Endothelial cell of umbilical vein (primary cell): Measurements from ENCODE around the gene CXCR6. TPM values are rescaled to one million over a fixed set of nuclear protein-coding genes. Genes with fewer than 3 reads are reported as not detected.

Source experiments
- BruUV-seq: library from RNA; stranded (reverse); fragments of 400-500 nt; replicated peaks from 2 replicates; lab custom pipeline; 2021; lab: Mats Ljungman, UMichigan
- CTCF ChIA-PET: fragments of 300-600, 350-600 bp; sonication (Branson Sonifier 250); formaldehyde crosslinking; loops from one replicate; lab custom pipeline; 2021; ENCODE audit warnings: antibody characterized with exemption, inconsistent platforms; lab: Charles Lee
- POLR2A ChIA-PET: fragments of 300-600, 350-600 bp; sonication (Branson Sonifier 250); formaldehyde crosslinking; loops from one replicate; lab custom pipeline; 2021; ENCODE audit warnings: antibody characterized with exemption, inconsistent platforms; lab: Charles Lee
- DNase-seq: peaks from one replicate; pipeline ENCODE4 v3.0.0-alpha.2; 2011; ENCODE audit warnings: low read depth, low spot score
- FAIRE-seq: peaks from 2 replicates; lab custom pipeline; 2011; peaks lifted over from hg19 to GRCh38; lab: Jason Lieb, UNC
- H2AFZ ChIP-seq: 2 replicates; pipeline ENCODE4 v1.6.0; 2012; ENCODE audit warnings: low read depth, low read length, control low read depth, inconsistent platforms
- H3K27ac ChIP-seq: 2 replicates; pipeline ENCODE4 v1.5.1; 2011; ENCODE audit warnings: low read depth, mild to moderate bottlenecking, control low read depth, low read length, moderate library complexity; ENCODE audit not compliant: insufficient read depth
- H3K27me3 ChIP-seq, 2 experiments: 2 replicates each; pipeline versions ENCODE4 v1.6.0 to v1.6.1; 2011; ENCODE audit warnings: low read length in 2 of 2, mixed read lengths in 1 of 2; ENCODE audit not compliant: control insufficient read depth in 2 of 2, insufficient read depth in 2 of 2
- H3K36me3 ChIP-seq, 2 experiments: 2 replicates in 1 of 2; 3 replicates in 1 of 2; pipeline ENCODE4 v1.5.1; 2011; ENCODE audit warnings: low read length in 2 of 2, mild to moderate bottlenecking in 1 of 2, moderate library complexity in 1 of 2; ENCODE audit not compliant: control insufficient read depth in 2 of 2, insufficient read depth in 2 of 2; ENCODE audit errors: extremely low read depth in 1 of 2
- H3K4me1 ChIP-seq: 3 replicates; pipeline ENCODE4 v1.5.1; 2011; ENCODE audit warnings: mild to moderate bottlenecking, low read length; ENCODE audit not compliant: control insufficient read depth, insufficient read depth; ENCODE audit errors: extremely low read depth
- H3K4me2 ChIP-seq: 2 replicates; pipeline ENCODE4 v1.6.1; 2011; ENCODE audit warnings: low read length, control low read depth, mixed read lengths; ENCODE audit not compliant: insufficient read depth
- H3K4me3 ChIP-seq, 3 experiments: fragments of 200-600 bp in 1 of 3; sonication (generic), shearing (Covaris generic) in 1 of 3; replicated peaks in 1 of 3; 2 replicates each; pipeline ENCODE4 v1.5.1; 2011 to 2016; ENCODE audit warnings: control low read depth in 3 of 3, low read length in 3 of 3, mild to moderate bottlenecking in 2 of 3, inconsistent platforms in 1 of 3, low read depth in 1 of 3, moderate library complexity in 1 of 3; ENCODE audit not compliant: insufficient read depth in 1 of 3
- H3K79me2 ChIP-seq: 2 replicates; pipeline ENCODE4 v1.6.0; 2012; ENCODE audit warnings: low read length, inconsistent platforms; ENCODE audit not compliant: control insufficient read depth, insufficient read depth
- H3K9ac ChIP-seq: replicated peaks from 2 replicates; pipeline ENCODE3; 2011; ENCODE audit warnings: low read length, control low read depth; ENCODE audit not compliant: insufficient read depth; ENCODE audit errors: extremely low read depth
- H3K9me1 ChIP-seq: replicated peaks from 3 replicates; pipeline ENCODE4 v1.6.0; 2011; ENCODE audit warnings: mild to moderate bottlenecking, low read length; ENCODE audit not compliant: control insufficient read depth, insufficient read depth; ENCODE audit errors: extremely low read depth
- H3K9me3 ChIP-seq: replicated peaks from 2 replicates; pipeline ENCODE4 v1.5.1; 2012; ENCODE audit warnings: low read length, inconsistent platforms; ENCODE audit not compliant: control insufficient read depth, insufficient read depth
- H4K20me1 ChIP-seq: replicated peaks from 2 replicates; pipeline ENCODE3; 2011; ENCODE audit warnings: mild to moderate bottlenecking, low read length; ENCODE audit not compliant: control insufficient read depth, insufficient read depth; ENCODE audit errors: extremely low read depth
- CTCF ChIP-seq, 2 donors: IDR thresholded peaks; 1 replicate in 1 of 2; 2 replicates in 1 of 2; pipeline ENCODE4 v1.5.1; 2011; ENCODE audit warnings: low read length in 2 of 2, mild to moderate bottlenecking in 2 of 2, moderate library complexity in 2 of 2, control low read depth in 1 of 2, inconsistent platforms in 1 of 2, low read depth in 1 of 2; ENCODE audit not compliant: insufficient read depth in 1 of 2; ENCODE audit errors: extremely low read depth in 1 of 2
- EZH2 ChIP-seq: IDR thresholded peaks from 2 replicates; pipeline ENCODE4 v1.6.1; 2012; ENCODE audit warnings: borderline replicate concordance, low read depth, mild to moderate bottlenecking, moderate library complexity, low read length, inconsistent platforms; ENCODE audit not compliant: severe bottlenecking
- FOS ChIP-seq: IDR thresholded peaks from 2 replicates; pipeline ENCODE4 v1.6.1; 2011; ENCODE audit warnings: mild to moderate bottlenecking, low read length, moderate library complexity, borderline replicate concordance; ENCODE audit not compliant: insufficient read depth
- GATA2 ChIP-seq: IDR thresholded peaks from 2 replicates; pipeline ENCODE4 v1.7.0; 2011; ENCODE audit warnings: low read depth, mild to moderate bottlenecking, moderate library complexity, mixed read lengths, low read length; ENCODE audit not compliant: insufficient read length, insufficient read depth
- JUN ChIP-seq: IDR thresholded peaks from 2 replicates; pipeline ENCODE4 v1.6.1; 2011; ENCODE audit warnings: borderline replicate concordance, low read depth; ENCODE audit not compliant: insufficient read length, insufficient read depth
- MAX ChIP-seq: IDR thresholded peaks from 2 replicates; pipeline ENCODE4 v1.6.1; 2011; ENCODE audit not compliant: insufficient read depth, insufficient read length
- MYC ChIP-seq: IDR thresholded peaks from one replicate; pipeline ENCODE4 v1.6.1; 2011; ENCODE audit warnings: mild to moderate bottlenecking, low read depth, low read length
- POLR2A ChIP-seq: IDR thresholded peaks from 2 replicates; pipeline ENCODE4 v1.6.1; 2012; ENCODE audit warnings: low read depth, mild to moderate bottlenecking, control low read depth, low read length
- POLR2AphosphoS5 ChIP-seq: IDR thresholded peaks from 2 replicates; pipeline ENCODE4 v1.6.1; 2012; ENCODE audit warnings: low read depth, mild to moderate bottlenecking, control low read depth, low read length, moderate library complexity; ENCODE audit not compliant: insufficient read depth
- dilution Hi-C: fragments of 300-500 bp; cut with MboI; formaldehyde crosslinking; loops from one replicate; pipeline ENCODE4 v1.15.0; 2019; ENCODE audit warnings: low sequenced_read_pairs; ENCODE audit not compliant: extremely low pct_ligation_motif_present
- intact Hi-C: fragments of 100-400 bp; cut with micrococcal nuclease; formaldehyde crosslinking; loops from one replicate; pipeline ENCODE4 v1.10.0; 2022
- polyA plus RNA-seq, 4 experiments: library from polyadenylated mRNA; depleted of rRNA in 3 of 4; stranded (reverse) in 3 of 4; unstranded in 1 of 4; fragments of >200 nt; gene quantifications; 2 replicates each; pipeline versions ENCODE4 v1.2.1 to v1.2.3, GENCODE V29; 2011 to 2012; ENCODE audit warnings: missing spikeins in 1 of 4
- total RNA-seq: library from RNA; stranded (reverse); gene quantifications from 2 replicates; pipeline ENCODE4 v1.2.3, GENCODE V29; 2021

Gene CXCR6
- total and polyA plus RNA-seq, 2 donors (not counting 3 experiments of a cell fraction or from before 2014, with no cell fraction given) = not detected

- H2AFZ ChIP-seq = no peak overlapping the region
- H4K20me1 ChIP-seq = no peaks in the 10 kb centered on the region
- H3K9me1 ChIP-seq = no peaks in the 10 kb centered on the region
- intact Hi-C loops = no loop called here
- no peak for DNase-seq
- ChIA-PET CTCF (interaction anchor here (1.0 to 3.5 kb wide), 4 partner anchors 21 to 110 kb away, joined by 3 to 16 read pairs (median 4); no protein-coding TSS in a partner anchor), POLR2A (interaction anchor here (0.5 kb wide), 1 partner anchor 423 kb away, joined by 3 read pairs; no protein-coding TSS in a partner anchor)
- FAIRE-seq = no peak
- H3K4me1 ChIP-seq = no peaks in the 10 kb centered on the region
- H3K4me3 ChIP-seq = no peak overlapping the region
- H3K4me2 ChIP-seq = no peak overlapping the region
- H3K27me3 ChIP-seq = no peaks in the 10 kb centered on the region
- H3K79me2 ChIP-seq = no peaks in the 10 kb centered on the region
- BruUV-seq = no TSS peak
- H3K9ac ChIP-seq = no peak overlapping the region
- TF ChIP-seq JUN (no peak), POLR2A (no peak), POLR2AphosphoS5 (no peak), EZH2 (no peak), MAX (no peak), CTCF (IDR thresholded peaks at IDR 0.05; ENCODE audit: extremely low read depth in 1 of 2, insufficient read depth in 1 of 2, low read depth in 1 of 2, low read length in 2 of 2) (no peak), MYC (no peak), GATA2 (no peak), FOS (no peak)
- H3K9me3 ChIP-seq = no peaks in the 10 kb centered on the region
- H3K36me3 ChIP-seq = peaks cover 6 to 50% of the 10 kb centered on the region in 2 experiments
- dilution Hi-C loops = no loop called here
- H3K27ac ChIP-seq = no peak overlapping the region
These were observed 25.4 kb downstream of the CXCR6 start for GRCh38 chr3:45968706-45969105.
